Measurements from ENCODE around the gene UBASH3A. TPM values are rescaled to one million over a fixed set of nuclear protein-coding genes. Genes with fewer than 3 reads are reported as not detected.

The UBASH3A gene
- total RNA-seq, 1 donor from 2014 or later = 1.5 TPM

DNA sequence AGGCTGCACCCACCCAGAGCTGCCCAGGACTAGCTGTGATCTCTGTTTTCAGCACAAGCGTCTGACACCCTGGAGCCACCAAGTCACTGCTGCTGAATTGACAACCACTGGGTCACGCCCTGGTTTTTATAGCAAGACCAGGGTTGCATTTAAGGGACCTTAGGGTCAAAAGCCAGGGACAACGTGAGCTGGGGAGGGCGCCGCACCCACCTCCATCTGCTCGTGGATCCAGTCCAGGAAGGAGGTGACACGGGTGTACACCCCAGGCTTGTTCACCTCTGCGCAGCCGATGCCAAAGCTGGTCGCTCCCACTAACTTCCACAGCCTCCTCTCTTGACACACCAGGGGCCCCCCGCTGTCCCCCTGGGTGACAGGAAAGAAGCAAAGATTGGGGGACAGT lies 28.2 kb upstream of the UBASH3A start:
- no peaks in the 10 kb centered on the region for H3K9me3 ChIP-seq
- H3K27ac ChIP-seq = no peak overlapping the region
- ATAC-seq (no peak), DNase-seq (no peak)
- H3K36me3 ChIP-seq = no peaks in the 10 kb centered on the region
- H3K4me3 ChIP-seq = no peak overlapping the region
- TF ChIP-seq, protein P1, sequence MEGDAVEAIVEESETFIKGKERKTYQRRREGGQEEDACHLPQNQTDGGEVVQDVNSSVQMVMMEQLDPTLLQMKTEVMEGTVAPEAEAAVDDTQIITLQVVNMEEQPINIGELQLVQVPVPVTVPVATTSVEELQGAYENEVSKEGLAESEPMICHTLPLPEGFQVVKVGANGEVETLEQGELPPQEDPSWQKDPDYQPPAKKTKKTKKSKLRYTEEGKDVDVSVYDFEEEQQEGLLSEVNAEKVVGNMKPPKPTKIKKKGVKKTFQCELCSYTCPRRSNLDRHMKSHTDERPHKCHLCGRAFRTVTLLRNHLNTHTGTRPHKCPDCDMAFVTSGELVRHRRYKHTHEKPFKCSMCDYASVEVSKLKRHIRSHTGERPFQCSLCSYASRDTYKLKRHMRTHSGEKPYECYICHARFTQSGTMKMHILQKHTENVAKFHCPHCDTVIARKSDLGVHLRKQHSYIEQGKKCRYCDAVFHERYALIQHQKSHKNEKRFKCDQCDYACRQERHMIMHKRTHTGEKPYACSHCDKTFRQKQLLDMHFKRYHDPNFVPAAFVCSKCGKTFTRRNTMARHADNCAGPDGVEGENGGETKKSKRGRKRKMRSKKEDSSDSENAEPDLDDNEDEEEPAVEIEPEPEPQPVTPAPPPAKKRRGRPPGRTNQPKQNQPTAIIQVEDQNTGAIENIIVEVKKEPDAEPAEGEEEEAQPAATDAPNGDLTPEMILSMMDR (IDR thresholded peaks at IDR 0.05) = no peak
- intact Hi-C loops (cut with DNase I) = no loop called here
- no peaks in the 10 kb centered on the region for H3K4me1 ChIP-seq
- H3K27me3 ChIP-seq = no peaks in the 10 kb centered on the region

DNA sequence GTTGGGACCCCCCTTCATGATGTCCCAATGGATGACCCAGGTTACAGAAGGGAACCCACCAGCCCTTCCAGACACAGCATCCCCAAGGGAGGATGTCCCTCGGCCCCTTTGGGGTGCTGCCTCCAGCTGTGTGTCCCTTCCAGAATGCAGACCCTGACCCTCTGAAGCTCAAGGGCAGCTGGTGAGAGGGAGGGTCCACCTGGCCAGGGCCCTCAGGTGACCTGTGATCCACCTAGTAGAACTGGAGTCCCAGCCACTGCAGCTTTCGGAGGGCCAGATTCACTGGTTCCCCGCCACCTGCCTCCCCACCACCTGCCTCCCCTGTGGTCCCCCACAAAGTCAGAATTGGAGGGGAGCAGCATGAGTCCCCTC lies 27.8 kb upstream of the UBASH3A start:
- Histone ChIP-seq H3K36me3 (no peaks in the 10 kb centered on the region), H3K27me3 (no peaks in the 10 kb centered on the region), H3K9me3 (no peaks in the 10 kb centered on the region), H3K4me1 (no peaks in the 10 kb centered on the region), H3K27ac (no peak overlapping the region), H3K4me3 (no peak overlapping the region)
- intact Hi-C loops (cut with DNase I) = no loop called here
- DNase-seq = no peak
- TF ChIP-seq, protein P1 (IDR thresholded peaks at IDR 0.05) = no peak
- ATAC-seq = no peak

DNA sequence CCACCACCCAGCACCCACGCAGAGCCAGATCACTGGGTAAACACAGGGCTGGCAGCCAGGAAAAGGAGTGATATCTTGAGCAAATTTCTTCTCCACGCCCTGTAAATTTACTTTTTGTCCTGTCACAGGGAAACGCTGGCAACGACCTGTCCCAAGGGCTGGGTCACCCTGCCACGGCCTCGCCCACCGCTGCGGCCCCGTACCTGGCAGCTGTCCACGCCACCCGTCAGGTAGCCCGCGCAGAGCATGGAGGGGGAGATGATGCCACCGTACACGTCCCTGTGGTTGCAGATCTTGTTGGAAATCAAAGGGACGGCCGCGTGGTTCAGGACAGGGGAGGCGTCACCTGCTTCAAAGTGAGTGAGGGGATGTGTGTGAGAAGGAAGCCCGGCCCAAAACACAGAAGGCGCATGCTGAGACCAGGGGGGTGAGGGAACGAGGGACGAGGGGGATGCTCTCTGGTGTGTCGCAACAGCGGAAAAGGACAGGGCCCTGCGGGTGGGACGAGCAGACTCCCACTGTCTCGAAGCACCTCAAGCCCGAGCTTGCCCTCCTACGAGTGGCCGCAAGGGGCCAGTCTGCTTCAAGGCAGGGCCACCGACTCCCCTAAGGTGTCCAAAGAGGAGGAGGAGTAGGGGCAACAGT lies 27.2 kb upstream of the UBASH3A start:
- Histone ChIP-seq H3K27me3 (no peaks in the 10 kb centered on the region), H3K36me3 (no peaks in the 10 kb centered on the region), H3K4me3 (no peak overlapping the region), H3K27ac (no peak overlapping the region), H3K9me3 (no peaks in the 10 kb centered on the region), H3K4me1 (no peaks in the 10 kb centered on the region)
- intact Hi-C loops (cut with DNase I) = no loop called here
- TF ChIP-seq, protein P1 (IDR thresholded peaks at IDR 0.05) = no peak
- DNase-seq = no peak
- no peak for ATAC-seq

DNA sequence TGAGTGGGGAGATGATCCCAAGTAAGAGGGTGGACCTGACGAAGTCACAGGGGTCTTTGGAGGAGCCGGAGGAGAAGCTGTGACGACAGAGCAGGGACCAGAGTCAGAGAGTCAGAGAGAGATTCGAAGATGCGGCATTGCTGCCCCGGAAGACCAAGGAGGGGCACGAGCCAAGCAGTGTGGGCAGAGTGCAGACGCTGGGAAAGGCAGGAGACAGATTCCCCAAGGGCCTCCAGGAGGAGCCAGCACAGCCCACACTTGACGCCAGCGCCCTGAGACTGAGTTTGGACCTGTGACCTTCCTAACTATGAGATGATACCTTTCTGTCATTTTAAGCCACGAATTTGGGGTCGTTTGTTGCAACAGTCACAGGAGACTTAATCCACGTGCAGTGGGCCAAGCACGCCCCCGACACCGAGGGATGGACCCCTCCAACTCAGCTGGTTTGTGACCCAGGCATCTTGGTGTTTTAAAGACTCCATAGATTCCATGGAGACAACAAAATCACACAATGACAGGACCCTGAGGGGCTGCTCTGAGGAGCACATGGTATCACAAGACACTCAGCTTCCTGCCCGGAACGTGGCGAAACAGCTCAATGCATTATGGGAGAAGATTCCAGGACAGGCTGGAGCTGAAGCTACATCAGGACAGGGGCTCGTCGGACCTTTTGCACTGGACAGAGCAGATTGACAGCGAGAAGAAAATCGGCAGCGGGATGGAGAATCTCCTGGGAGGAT lies 26.3 kb upstream of the UBASH3A start:
- no peak for ATAC-seq

DNA sequence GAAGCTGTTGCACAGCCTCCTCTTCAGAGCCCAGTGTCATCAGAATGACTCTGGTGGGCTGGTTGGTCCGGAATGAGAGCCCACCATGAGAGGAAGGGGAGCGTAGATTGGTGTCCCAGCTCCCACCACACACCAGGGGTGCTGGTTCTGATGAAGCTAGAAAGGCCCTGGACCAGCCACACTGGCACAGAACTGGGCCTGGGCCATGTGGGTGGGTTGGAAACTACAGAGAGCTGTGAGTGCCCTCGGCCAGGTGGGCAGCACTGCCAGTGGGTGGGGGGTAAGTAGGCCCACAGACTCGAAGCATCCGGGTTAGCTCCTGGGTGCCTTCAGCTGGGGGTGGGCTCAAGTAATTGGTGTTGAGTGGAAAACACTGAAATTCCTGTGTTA lies 25.8 kb upstream of the UBASH3A start:
- H3K9me3 ChIP-seq = no peaks in the 10 kb centered on the region
- H3K4me1 ChIP-seq = no peaks in the 10 kb centered on the region
- ATAC-seq = no peak
- no peak overlapping the region for H3K4me3 ChIP-seq
- no peak overlapping the region for H3K27ac ChIP-seq
- H3K36me3 ChIP-seq = no peaks in the 10 kb centered on the region
- TF ChIP-seq, protein P1 (IDR thresholded peaks at IDR 0.05) = no peak
- no peaks in the 10 kb centered on the region for H3K27me3 ChIP-seq
- no peak for DNase-seq
- intact Hi-C loops (cut with DNase I) = no loop called here

More for the DNA sequence above, 26.3 kb upstream of the UBASH3A start:
- H3K4me3 ChIP-seq = no peak overlapping the region
- H3K4me1 ChIP-seq = no peaks in the 10 kb centered on the region
- no peaks in the 10 kb centered on the region for H3K36me3 ChIP-seq
- intact Hi-C loops (cut with DNase I) = no loop called here
- TF ChIP-seq, protein P1 (IDR thresholded peaks at IDR 0.05) = no peak
- H3K9me3 ChIP-seq = no peaks in the 10 kb centered on the region
- no peaks in the 10 kb centered on the region for H3K27me3 ChIP-seq
- peak; percentile 41 for DNase-seq
- H3K27ac ChIP-seq = no peak overlapping the region

All from upper lobe of right lung (tissue), 1 donor.